Measurements from ENCODE around the gene ENO3. TPM values are rescaled to one million over a fixed set of nuclear protein-coding genes. Genes with fewer than 3 reads are reported as not detected.

Gene ENO3
- total and polyA plus RNA-seq, 2 experiments from 2014 or later: 12.1 to 19.6 TPM

- H3F3A ChIP-seq (replicated peaks; ENCODE audit: low read depth): no peaks in the 10 kb centered on the region
- H3K9me2 ChIP-seq (ENCODE audit: insufficient read depth): no peaks in the 10 kb centered on the region
- ATAC-seq (no peak), DNase-seq (ENCODE audit: low spot score) (no peak)
- H3K27me3 Mint-ChIP-seq (ENCODE audit: insufficient read depth, low read depth, poor library complexity): peaks cover 14% of the 10 kb centered on the region
- TF ChIP-seq ZNF331 (CRISPR knock-in tag; IDR thresholded peaks at IDR 0.05; ENCODE audit: low read depth): no peak
- no peak for TF ChIP-seq ETS1 (IDR thresholded peaks at IDR 0.05)
- no peak for TF ChIP-seq NANOG (IDR thresholded peaks at IDR 0.05; ENCODE audit: borderline replicate concordance)
- no peak for TF ChIP-seq CREB1 (CRISPR knock-in tag; IDR thresholded peaks at IDR 0.05; ENCODE audit: low read depth)
- no peak for TF ChIP-seq JUNB (IDR thresholded peaks at IDR 0.05; ENCODE audit: unreplicated experiment)
- TF ChIP-seq POLR2AphosphoS5 (IDR thresholded peaks at IDR 0.05; ENCODE audit: low read depth): no peak
- TF ChIP-seq ZNF114 (CRISPR knock-in tag; IDR thresholded peaks at IDR 0.05): no peak
- no peak for TF ChIP-seq REST (IDR thresholded peaks at IDR 0.05; ENCODE audit: unreplicated experiment)
- TF ChIP-seq EZH2 (IDR thresholded peaks at IDR 0.05; ENCODE audit: low read depth, unreplicated experiment): no peak
- no peak for TF ChIP-seq ZNF462 (CRISPR knock-in tag; IDR thresholded peaks at IDR 0.05)
- no peak for TF ChIP-seq CTCF (conservative IDR thresholded peaks at IDR 0.05; ENCODE audit: low read depth in 2 of 2)
- no peak for TF ChIP-seq EZH2phosphoT487 (IDR thresholded peaks at IDR 0.05; ENCODE audit: unreplicated experiment)
- TF ChIP-seq STAT1 (IDR thresholded peaks at IDR 0.05; ENCODE audit: unreplicated experiment): no peak
- H3K36me3 ChIP-seq (ENCODE audit: insufficient read depth): peaks cover 40% of the 10 kb centered on the region
- peaks cover 74% of the 10 kb centered on the region for H3K36me3 Mint-ChIP-seq (ENCODE audit: low read depth)
- H3K27me3 ChIP-seq (ENCODE audit: insufficient read depth): no peaks in the 10 kb centered on the region
- H3K79me2 ChIP-seq (replicated peaks; ENCODE audit: insufficient read depth): peaks cover 16% of the 10 kb centered on the region
- peaks cover 18% of the 10 kb centered on the region for H3K4me1 Mint-ChIP-seq
- peaks cover 15% of the 10 kb centered on the region; the same call in 1 of the 2 replicates for H3K4me1 ChIP-seq (ENCODE audit: insufficient read depth)
- no peak overlapping the region for H3K27ac ChIP-seq (ENCODE audit: low read depth)
- H3K27ac Mint-ChIP-seq: no peak overlapping the region
- no peaks in the 10 kb centered on the region; the same call in none of the 2 replicates for H4K20me1 ChIP-seq (replicated peaks; ENCODE audit: insufficient read depth)
- no peak overlapping the region for H2AFZ ChIP-seq
- no peak overlapping the region for H3K4me3 Mint-ChIP-seq
- no peaks in the 10 kb centered on the region for H3K9me3 Mint-ChIP-seq
- H3K4me3 ChIP-seq: no peak overlapping the region
- no peak overlapping the region for H3K4me2 ChIP-seq
These were observed 52.4 kb downstream of the ENO3 start for GRCh38 chr17:5003214-5003867.
